Skeletal muscle satellite cell (primary cell): ENCODE measurements around the gene SOX18. TPM values are rescaled to one million over a fixed set of nuclear protein-coding genes. Genes with fewer than 3 reads are reported as not detected.

Experiments used
- small RNA-seq: library from RNA; depleted of rRNA; stranded (forward); fragments of <200 nt; gene quantifications from one replicate; pipeline ENCODE3, GENCODE V24; 2012

SOX18 gene

Small RNA genes lying within 50 kb of the gene (small RNA-seq; reads per million reads assigned to genes)
- not detected for gene AL355803.1
- gene MIR6813, result not detected
